ENCODE data around the gene C2CD3. TPM values are rescaled to one million over a fixed set of nuclear protein-coding genes. Genes with fewer than 3 reads are reported as not detected.

C2CD3 gene
- total and polyA plus RNA-seq, 7 donors: 5.1 to 14.4 (median 9.7) TPM

- Histone ChIP-seq H3K36me3 (ENCODE audit: insufficient read depth in 1 of 2, low read depth in 1 of 2) (peaks cover 5 to 65% of the 10 kb centered on the region in 2 donors), H3K4me1 (peaks cover 11% of the 10 kb centered on the region), H3K9me3 (no peaks in the 10 kb centered on the region), H3K4me3 (no peak overlapping the region), H3K27me3 (ENCODE audit: insufficient read depth in 3 of 3, low read length in 2 of 3) (no peaks in the 10 kb centered on the region), H3K27ac (no peak overlapping the region)
- intact Hi-C loops (cut with DNase I): no loop called here
- TF ChIP-seq CTCF (IDR thresholded peaks at IDR 0.05): no peak
- DNase-seq (no peak), ATAC-seq (no peak)
- WGBS, 3 donors: 68 to 78% (median 75%) methylated on average over 2 of the region's 2 CpGs
Observed at GRCh38 chr11:74044538-74044937, 126.3 kb downstream of the C2CD3 start.

GRCh38 chr11:74043450-74043849 lies 127.4 kb downstream of the C2CD3 start:
- WGBS, 3 donors: 100% methylated on average over 1 of the region's 1 CpG
- H3K27ac ChIP-seq: no peak overlapping the region
- peaks cover 5 to 69% of the 10 kb centered on the region in 2 donors for H3K36me3 ChIP-seq (ENCODE audit: insufficient read depth in 1 of 2, low read depth in 1 of 2)
- DNase-seq (no peak), ATAC-seq (no peak)
- no peaks in the 10 kb centered on the region for H3K27me3 ChIP-seq (ENCODE audit: insufficient read depth in 3 of 3, low read length in 2 of 3)
- H3K4me1 ChIP-seq: peaks cover 5% of the 10 kb centered on the region
- TF ChIP-seq CTCF (IDR thresholded peaks at IDR 0.05): no peak
- H3K4me3 ChIP-seq: no peak overlapping the region
- intact Hi-C loops (cut with DNase I): no loop called here
- no peaks in the 10 kb centered on the region for H3K9me3 ChIP-seq

GRCh38 chr11:74037309-74037708 lies 133.5 kb downstream of the C2CD3 start:
- Histone ChIP-seq H3K27me3 (ENCODE audit: insufficient read depth in 3 of 3, low read length in 2 of 3) (no peaks in the 10 kb centered on the region), H3K27ac (no peak overlapping the region), H3K4me1 (no peaks in the 10 kb centered on the region), H3K4me3 (no peak overlapping the region), H3K36me3 (ENCODE audit: insufficient read depth in 1 of 2, low read depth in 1 of 2) (peaks cover 8 to 85% of the 10 kb centered on the region in 2 donors), H3K9me3 (no peaks in the 10 kb centered on the region)
- WGBS, 3 donors: 84 to 86% (median 86%) methylated on average over 4 of the region's 4 CpGs
- ATAC-seq (no peak), DNase-seq (no peak)
- no peak for TF ChIP-seq CTCF (IDR thresholded peaks at IDR 0.05)
- intact Hi-C loops (cut with DNase I): no loop called here

GRCh38 chr11:74035264-74035663 lies 135.5 kb downstream of the C2CD3 start:
- H3K27me3 ChIP-seq (ENCODE audit: insufficient read depth in 3 of 3, low read length in 2 of 3): no peaks in the 10 kb centered on the region
- no peak for DNase-seq
- peaks cover 4 to 78% of the 10 kb centered on the region in 2 donors for H3K36me3 ChIP-seq (ENCODE audit: insufficient read depth in 1 of 2, low read depth in 1 of 2)
- intact Hi-C loops (cut with DNase I): no loop called here
- no peak for ATAC-seq
- no peak overlapping the region for H3K4me3 ChIP-seq
- no peak overlapping the region for H3K27ac ChIP-seq
- WGBS, 3 donors: 44 to 89% (median 53%) methylated on average over 1 of the region's 1 CpG
- H3K4me1 ChIP-seq: no peaks in the 10 kb centered on the region
- no peaks in the 10 kb centered on the region for H3K9me3 ChIP-seq
- no peak for TF ChIP-seq CTCF (IDR thresholded peaks at IDR 0.05)

- no peak for TF ChIP-seq CTCF (IDR thresholded peaks at IDR 0.05)
- Histone ChIP-seq H3K4me3 (no peak overlapping the region), H3K27ac (no peak overlapping the region), H3K27me3 (ENCODE audit: insufficient read depth in 3 of 3, low read length in 2 of 3) (no peaks in the 10 kb centered on the region), H3K9me3 (no peaks in the 10 kb centered on the region), H3K36me3 (ENCODE audit: insufficient read depth in 1 of 2, low read depth in 1 of 2) (peaks cover 4 to 73% of the 10 kb centered on the region in 2 donors), H3K4me1 (no peaks in the 10 kb centered on the region)
- 82 to 93% (median 93%) methylated on average over 3 of the region's 3 CpGs for WGBS, 3 donors
- intact Hi-C loops (cut with DNase I): no loop called here
- peak in 1 of 4 donors; percentile 50 for ATAC-seq
- DNase-seq: no peak
Observed at GRCh38 chr11:74033046-74033445, 137.8 kb downstream of the C2CD3 start.
